Measurements from ENCODE around the gene ELL2.
"Not testable (repeated sequence)": the region's sequence is repeated elsewhere in the genome, so short reads cannot be mapped to it uniquely, and the experiment has no call there.

ELL2 gene

DNA sequence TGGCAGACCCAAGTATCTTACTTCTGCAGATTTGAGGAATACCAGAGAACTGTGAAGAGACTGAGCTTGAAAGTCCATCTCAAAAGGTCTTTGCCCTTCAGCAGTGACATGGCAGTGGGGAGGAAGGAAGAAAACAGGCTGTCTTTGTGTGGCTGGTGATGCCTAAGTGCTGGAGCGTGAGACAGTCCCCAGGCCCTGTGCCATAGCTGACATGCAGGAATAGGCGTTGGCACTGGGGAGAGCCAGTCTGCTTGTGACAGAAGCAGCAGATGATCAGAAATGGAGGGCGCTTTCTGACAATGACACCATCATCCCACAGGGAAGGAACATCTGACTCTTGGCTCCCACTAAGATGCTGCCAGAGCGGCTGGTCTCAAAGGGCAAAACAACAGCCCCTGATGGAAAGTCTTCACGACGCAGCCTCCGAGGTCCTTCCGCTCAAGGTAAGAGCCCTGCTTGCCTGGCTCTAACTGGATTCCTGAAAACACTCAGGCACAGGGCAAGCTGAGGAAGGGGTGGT lies 123.6 kb downstream of the ELL2 start:
- no peak for DNase-seq (ENCODE audit: low read depth in 2 of 2)

GRCh38 chr5:95837492-95837891 lies 124.2 kb downstream of the ELL2 start:
- DNase-seq (ENCODE audit: low read depth in 2 of 2) = no peak

- not testable (repeated sequence) for DNase-seq (ENCODE audit: low read depth in 2 of 2)
These were observed 124.7 kb downstream of the ELL2 start for GRCh38 chr5:95836971-95837370.

GRCh38 chr5:95836544-95836943 lies 125.1 kb downstream of the ELL2 start:
- no peak for DNase-seq (ENCODE audit: low read depth in 2 of 2)

GRCh38 chr5:95835682-95836385 lies 125.8 kb downstream of the ELL2 start:
- no peak for DNase-seq (ENCODE audit: low read depth in 2 of 2)

All from stimulated activated CD8-positive, alpha-beta memory T cell treated with anti-CD3 and anti-CD28 coated beads, Interleukin-15, amount 100 ng/mL, for 4 hours (primary cell).